HepG2 (cell line): ENCODE results near the gene TYMP. TPM values are rescaled to one million over a fixed set of nuclear protein-coding genes. Genes with fewer than 3 reads are reported as not detected.

Experiments used
- BHLHE40 ChIP-seq: IDR thresholded peaks from 2 replicates; pipeline ENCODE4 v1.6.1; 2011; ENCODE audit warnings: low read length, improper control_type of control experiment
- HOXA5 ChIP-seq: sonication (generic); formaldehyde crosslinking; IDR thresholded peaks from 2 replicates; pipeline ENCODE4 v1.4.0; 2020; ENCODE audit warnings: missing genetic modification reagents
- KAT7 ChIP-seq: IDR thresholded peaks from 2 replicates; pipeline ENCODE4 v1.6.1; 2018; ENCODE audit warnings: borderline replicate concordance, missing compliant biosample characterization
- LCORL ChIP-seq, 2 experiments: fragments of 450-650 bp in 1 of 2; sonication (generic) in 1 of 2; formaldehyde crosslinking in 1 of 2; IDR thresholded peaks; 2 replicates each; pipeline versions ENCODE4 v1.5.0 to v1.6.1; 2017 to 2020; ENCODE audit warnings: antibody characterized with exemption in 1 of 2, missing genetic modification reagents in 1 of 2
- PHB2 ChIP-seq: fragments of 450-650 bp; IDR thresholded peaks from 2 replicates; pipeline ENCODE4 v1.6.1; 2018; ENCODE audit not compliant: partially characterized antibody
- RAD51 ChIP-seq: fragments of 450-650 bp; IDR thresholded peaks from 2 replicates; pipeline ENCODE4 v1.6.1; 2016; ENCODE audit warnings: borderline replicate concordance
- SRY ChIP-seq: sonication (generic); formaldehyde crosslinking; IDR thresholded peaks from 2 replicates; pipeline ENCODE4 v1.8.0; 2022; ENCODE audit warnings: mild to moderate bottlenecking, missing genetic modification reagents
- ZNF263 ChIP-seq: sonication (generic); formaldehyde crosslinking; IDR thresholded peaks from 2 replicates; pipeline ENCODE4 v1.4.0; 2020; ENCODE audit warnings: missing genetic modification reagents
- ZNF792 ChIP-seq: IDR thresholded peaks from 2 replicates; pipeline ENCODE4 v1.6.1; 2016
- polyA plus RNA-seq, 8 experiments: library from polyadenylated mRNA; depleted of rRNA in 3 of 8; stranded (reverse) in 7 of 8; unstranded in 1 of 8; fragments of >200 nt; fragmentation: Illumina TruSeq in 4 of 8; extraction: Trizol in 4 of 8; gene quantifications; 2 replicates each; pipeline versions ENCODE4 v1.2.1 to v1.2.3, GENCODE V29; 2011 to 2016; ENCODE audit warnings: low read depth in 4 of 8, missing spikeins in 1 of 8, mixed read lengths in 1 of 8; ENCODE audit not compliant: insufficient read depth in 1 of 8
- total RNA-seq, 5 experiments: library from RNA; depleted of rRNA; stranded (reverse); fragments of >200 nt; fragmentation: Illumina TruSeq; extraction: Trizol; gene quantifications; 2 replicates each; pipeline ENCODE4 v1.2.3, GENCODE V29; 2016; ENCODE audit warnings: low read depth in 1 of 5
- TF ChIP-seq, protein P1 (sequence below): sonication (generic); formaldehyde crosslinking; IDR thresholded peaks from 2 replicates; pipeline ENCODE4 v1.4.0; 2020; ENCODE audit warnings: missing genetic modification reagents
- TF ChIP-seq, protein P2 (sequence below): sonication (generic); formaldehyde crosslinking; IDR thresholded peaks from 2 replicates; pipeline ENCODE4 v1.5.0; 2020; ENCODE audit warnings: mild to moderate bottlenecking, missing genetic modification reagents, borderline replicate concordance
- TF ChIP-seq, protein P3 (sequence below): conservative IDR thresholded peaks from 2 replicates; pipeline ENCODE4 v1.6.1; 2018; ENCODE audit warnings: missing genetic modification reagents
- TF ChIP-seq, protein P4 (sequence below): sonication (generic); formaldehyde crosslinking; IDR thresholded peaks from 2 replicates; pipeline ENCODE4 v1.9.0; 2021; ENCODE audit warnings: missing genetic modification reagents, mild to moderate bottlenecking, borderline replicate concordance
- TF ChIP-seq, protein P5 (sequence below): IDR thresholded peaks from 2 replicates; pipeline ENCODE4 v1.6.1; 2016; ENCODE audit warnings: missing compliant biosample characterization, missing genetic modification reagents, borderline replicate concordance

TYMP gene
- total and polyA plus RNA-seq, 2 of the 13 experiments (the other 11 are each of a cell fraction or from before 2014, with no cell fraction given) = 3.9 to 4.3 TPM

DNA sequence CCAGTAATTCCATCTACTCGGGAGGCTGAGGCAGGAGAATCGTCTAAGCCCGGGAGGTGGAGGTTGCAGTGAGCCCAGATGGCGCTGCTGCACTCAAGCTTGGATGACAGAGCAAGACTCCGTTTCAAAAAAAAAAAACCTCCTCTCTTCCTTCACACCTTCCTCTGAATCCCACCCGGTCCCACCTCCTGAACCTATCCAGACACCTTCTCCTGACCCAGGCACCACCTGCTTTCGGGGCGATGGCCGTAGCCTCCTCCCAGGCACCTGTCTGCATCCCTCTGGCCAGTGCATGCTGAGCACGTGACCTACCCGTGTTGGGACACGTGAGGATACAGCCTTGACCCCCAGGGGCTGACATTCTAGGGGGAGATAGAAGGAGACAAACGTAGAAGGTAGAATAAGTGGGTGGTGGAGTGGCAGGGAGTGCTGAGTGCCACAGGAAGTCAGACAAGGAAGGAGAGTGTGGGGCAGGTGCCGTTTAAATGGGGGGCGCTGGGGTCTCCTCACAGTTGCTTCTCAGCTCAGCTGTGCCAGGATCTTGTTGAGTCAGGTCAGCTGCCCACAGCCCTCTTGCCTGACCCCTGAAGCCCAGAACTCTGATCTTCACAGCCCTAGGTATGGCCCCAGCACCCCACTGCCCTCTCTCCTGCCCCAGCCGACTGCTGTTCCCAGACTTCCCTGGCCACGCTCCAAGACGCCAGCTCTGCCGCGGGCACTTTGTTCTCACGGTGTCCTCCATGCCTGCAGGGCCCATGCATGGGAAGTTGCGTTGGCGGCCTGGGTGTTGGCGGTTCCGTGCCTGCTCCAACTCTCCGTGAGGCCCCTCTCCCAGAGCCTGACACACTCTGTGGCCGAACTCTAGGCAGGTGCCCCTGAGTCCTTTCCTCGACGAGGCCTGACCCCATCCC, 44.3 kb downstream of the TYMP start (continued):
- TF ChIP-seq, protein P1, sequence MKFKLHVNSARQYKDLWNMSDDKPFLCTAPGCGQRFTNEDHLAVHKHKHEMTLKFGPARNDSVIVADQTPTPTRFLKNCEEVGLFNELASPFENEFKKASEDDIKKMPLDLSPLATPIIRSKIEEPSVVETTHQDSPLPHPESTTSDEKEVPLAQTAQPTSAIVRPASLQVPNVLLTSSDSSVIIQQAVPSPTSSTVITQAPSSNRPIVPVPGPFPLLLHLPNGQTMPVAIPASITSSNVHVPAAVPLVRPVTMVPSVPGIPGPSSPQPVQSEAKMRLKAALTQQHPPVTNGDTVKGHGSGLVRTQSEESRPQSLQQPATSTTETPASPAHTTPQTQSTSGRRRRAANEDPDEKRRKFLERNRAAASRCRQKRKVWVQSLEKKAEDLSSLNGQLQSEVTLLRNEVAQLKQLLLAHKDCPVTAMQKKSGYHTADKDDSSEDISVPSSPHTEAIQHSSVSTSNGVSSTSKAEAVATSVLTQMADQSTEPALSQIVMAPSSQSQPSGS (CRISPR knock-in tag) = 0 out of 2 replicates have a peak, but pooled peaks have one; percentile 46
- peak; percentile 91 for TF ChIP-seq RAD51
- no peak for TF ChIP-seq PHB2
- TF ChIP-seq ZNF263 = no peak; the same call in 1 of the 2 replicates
- TF ChIP-seq, protein P2, sequence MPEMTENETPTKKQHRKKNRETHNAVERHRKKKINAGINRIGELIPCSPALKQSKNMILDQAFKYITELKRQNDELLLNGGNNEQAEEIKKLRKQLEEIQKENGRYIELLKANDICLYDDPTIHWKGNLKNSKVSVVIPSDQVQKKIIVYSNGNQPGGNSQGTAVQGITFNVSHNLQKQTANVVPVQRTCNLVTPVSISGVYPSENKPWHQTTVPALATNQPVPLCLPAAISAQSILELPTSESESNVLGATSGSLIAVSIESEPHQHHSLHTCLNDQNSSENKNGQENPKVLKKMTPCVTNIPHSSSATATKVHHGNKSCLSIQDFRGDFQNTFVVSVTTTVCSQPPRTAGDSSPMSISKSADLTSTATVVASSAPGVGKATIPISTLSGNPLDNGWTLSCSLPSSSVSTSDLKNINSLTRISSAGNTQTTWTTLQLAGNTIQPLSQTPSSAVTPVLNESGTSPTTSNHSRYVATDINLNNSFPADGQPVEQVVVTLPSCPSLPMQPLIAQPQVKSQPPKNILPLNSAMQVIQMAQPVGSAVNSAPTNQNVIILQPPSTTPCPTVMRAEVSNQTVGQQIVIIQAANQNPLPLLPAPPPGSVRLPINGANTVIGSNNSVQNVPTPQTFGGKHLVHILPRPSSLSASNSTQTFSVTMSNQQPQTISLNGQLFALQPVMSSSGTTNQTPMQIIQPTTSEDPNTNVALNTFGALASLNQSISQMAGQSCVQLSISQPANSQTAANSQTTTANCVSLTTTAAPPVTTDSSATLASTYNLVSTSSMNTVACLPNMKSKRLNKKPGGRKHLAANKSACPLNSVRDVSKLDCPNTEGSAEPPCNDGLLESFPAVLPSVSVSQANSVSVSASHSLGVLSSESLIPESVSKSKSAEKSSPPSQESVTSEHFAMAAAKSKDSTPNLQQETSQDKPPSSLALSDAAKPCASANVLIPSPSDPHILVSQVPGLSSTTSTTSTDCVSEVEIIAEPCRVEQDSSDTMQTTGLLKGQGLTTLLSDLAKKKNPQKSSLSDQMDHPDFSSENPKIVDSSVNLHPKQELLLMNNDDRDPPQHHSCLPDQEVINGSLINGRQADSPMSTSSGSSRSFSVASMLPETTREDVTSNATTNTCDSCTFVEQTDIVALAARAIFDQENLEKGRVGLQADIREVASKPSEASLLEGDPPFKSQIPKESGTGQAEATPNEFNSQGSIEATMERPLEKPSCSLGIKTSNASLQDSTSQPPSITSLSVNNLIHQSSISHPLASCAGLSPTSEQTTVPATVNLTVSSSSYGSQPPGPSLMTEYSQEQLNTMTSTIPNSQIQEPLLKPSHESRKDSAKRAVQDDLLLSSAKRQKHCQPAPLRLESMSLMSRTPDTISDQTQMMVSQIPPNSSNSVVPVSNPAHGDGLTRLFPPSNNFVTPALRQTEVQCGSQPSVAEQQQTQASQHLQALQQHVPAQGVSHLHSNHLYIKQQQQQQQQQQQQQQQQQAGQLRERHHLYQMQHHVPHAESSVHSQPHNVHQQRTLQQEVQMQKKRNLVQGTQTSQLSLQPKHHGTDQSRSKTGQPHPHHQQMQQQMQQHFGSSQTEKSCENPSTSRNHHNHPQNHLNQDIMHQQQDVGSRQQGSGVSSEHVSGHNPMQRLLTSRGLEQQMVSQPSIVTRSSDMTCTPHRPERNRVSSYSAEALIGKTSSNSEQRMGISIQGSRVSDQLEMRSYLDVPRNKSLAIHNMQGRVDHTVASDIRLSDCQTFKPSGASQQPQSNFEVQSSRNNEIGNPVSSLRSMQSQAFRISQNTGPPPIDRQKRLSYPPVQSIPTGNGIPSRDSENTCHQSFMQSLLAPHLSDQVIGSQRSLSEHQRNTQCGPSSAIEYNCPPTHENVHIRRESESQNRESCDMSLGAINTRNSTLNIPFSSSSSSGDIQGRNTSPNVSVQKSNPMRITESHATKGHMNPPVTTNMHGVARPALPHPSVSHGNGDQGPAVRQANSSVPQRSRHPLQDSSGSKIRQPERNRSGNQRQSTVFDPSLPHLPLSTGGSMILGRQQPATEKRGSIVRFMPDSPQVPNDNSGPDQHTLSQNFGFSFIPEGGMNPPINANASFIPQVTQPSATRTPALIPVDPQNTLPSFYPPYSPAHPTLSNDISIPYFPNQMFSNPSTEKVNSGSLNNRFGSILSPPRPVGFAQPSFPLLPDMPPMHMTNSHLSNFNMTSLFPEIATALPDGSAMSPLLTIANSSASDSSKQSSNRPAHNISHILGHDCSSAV (CRISPR knock-in tag) = no peak
- TF ChIP-seq, protein P3, sequence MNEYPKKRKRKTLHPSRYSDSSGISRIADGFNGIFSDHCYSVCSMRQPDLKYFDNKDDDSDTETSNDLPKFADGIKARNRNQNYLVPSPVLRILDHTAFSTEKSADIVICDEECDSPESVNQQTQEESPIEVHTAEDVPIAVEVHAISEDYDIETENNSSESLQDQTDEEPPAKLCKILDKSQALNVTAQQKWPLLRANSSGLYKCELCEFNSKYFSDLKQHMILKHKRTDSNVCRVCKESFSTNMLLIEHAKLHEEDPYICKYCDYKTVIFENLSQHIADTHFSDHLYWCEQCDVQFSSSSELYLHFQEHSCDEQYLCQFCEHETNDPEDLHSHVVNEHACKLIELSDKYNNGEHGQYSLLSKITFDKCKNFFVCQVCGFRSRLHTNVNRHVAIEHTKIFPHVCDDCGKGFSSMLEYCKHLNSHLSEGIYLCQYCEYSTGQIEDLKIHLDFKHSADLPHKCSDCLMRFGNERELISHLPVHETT (CRISPR knock-in tag) = no peak; the same call in 1 of the 2 replicates
- TF ChIP-seq, protein P4, sequence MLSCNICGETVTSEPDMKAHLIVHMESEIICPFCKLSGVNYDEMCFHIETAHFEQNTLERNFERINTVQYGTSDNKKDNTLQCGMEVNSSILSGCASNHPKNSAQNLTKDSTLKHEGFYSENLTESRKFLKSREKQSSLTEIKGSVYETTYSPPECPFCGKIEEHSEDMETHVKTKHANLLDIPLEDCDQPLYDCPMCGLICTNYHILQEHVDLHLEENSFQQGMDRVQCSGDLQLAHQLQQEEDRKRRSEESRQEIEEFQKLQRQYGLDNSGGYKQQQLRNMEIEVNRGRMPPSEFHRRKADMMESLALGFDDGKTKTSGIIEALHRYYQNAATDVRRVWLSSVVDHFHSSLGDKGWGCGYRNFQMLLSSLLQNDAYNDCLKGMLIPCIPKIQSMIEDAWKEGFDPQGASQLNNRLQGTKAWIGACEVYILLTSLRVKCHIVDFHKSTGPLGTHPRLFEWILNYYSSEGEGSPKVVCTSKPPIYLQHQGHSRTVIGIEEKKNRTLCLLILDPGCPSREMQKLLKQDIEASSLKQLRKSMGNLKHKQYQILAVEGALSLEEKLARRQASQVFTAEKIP (CRISPR knock-in tag) = no peak
- TF ChIP-seq LCORL (IDR thresholded peaks at IDR 0.05) = no peak
- TF ChIP-seq LCORL (CRISPR knock-in tag; IDR thresholded peaks at IDR 0.05) = no peak; the same call in 1 of the 2 replicates
- TF ChIP-seq, protein P5, sequence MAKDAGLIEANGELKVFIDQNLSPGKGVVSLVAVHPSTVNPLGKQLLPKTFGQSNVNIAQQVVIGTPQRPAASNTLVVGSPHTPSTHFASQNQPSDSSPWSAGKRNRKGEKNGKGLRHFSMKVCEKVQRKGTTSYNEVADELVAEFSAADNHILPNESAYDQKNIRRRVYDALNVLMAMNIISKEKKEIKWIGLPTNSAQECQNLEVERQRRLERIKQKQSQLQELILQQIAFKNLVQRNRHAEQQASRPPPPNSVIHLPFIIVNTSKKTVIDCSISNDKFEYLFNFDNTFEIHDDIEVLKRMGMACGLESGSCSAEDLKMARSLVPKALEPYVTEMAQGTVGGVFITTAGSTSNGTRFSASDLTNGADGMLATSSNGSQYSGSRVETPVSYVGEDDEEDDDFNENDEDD (CRISPR knock-in tag) = peak; percentile 46; the same call in 1 of the 2 replicates
- peak; percentile 94 for TF ChIP-seq BHLHE40
- TF ChIP-seq HOXA5 (CRISPR knock-in tag) = 0 out of 2 replicates have a peak, but pooled peaks have one; percentile 17
- TF ChIP-seq KAT7 = no peak
- TF ChIP-seq ZNF792 (CRISPR knock-in tag) = no peak; the same call in 1 of the 2 replicates
- peak; percentile 53; the same call in 1 of the 2 replicates for TF ChIP-seq SRY
